ENCODE measurements around the gene SEMA3A. TPM values are rescaled to one million over a fixed set of nuclear protein-coding genes. Genes with fewer than 3 reads are reported as not detected.

The SEMA3A gene
- total and polyA plus RNA-seq, 4 donors = 0.13 to 0.56 (median 0.20) TPM

GRCh38 chr7:84162125-84162524, 32.5 kb downstream of the SEMA3A start:
- no peak for DNase-seq (ENCODE audit: low spot score)
- Histone ChIP-seq H3K27me3 (ENCODE audit: control insufficient read depth in 4 of 4, insufficient read depth in 4 of 4, low read length in 3 of 4) (no peaks in the 10 kb centered on the region), H3K9me3 (ENCODE audit: control insufficient read depth in 4 of 4, low read length in 3 of 4) (no peaks in the 10 kb centered on the region), H3K36me3 (ENCODE audit: control insufficient read depth in 4 of 4, insufficient read depth in 3 of 4, low read depth in 1 of 4, low read length in 3 of 4) (no peaks in the 10 kb centered on the region), H3K4me1 (ENCODE audit: control insufficient read depth in 4 of 4, insufficient read depth in 4 of 4, low read length in 3 of 4) (no peaks in the 10 kb centered on the region), H3K9ac (ENCODE audit: low read depth in 1 of 2, low read length in 2 of 2) (no peak overlapping the region), H3K4me3 (ENCODE audit: low read depth in 1 of 3, low read length in 3 of 3) (no peak overlapping the region), H3K27ac (ENCODE audit: low read depth in 1 of 2, low read length in 2 of 2) (no peak overlapping the region)
- TF ChIP-seq FOXA1 (IDR thresholded peaks at IDR 0.05) (no peak), HNF4A (conservative IDR thresholded peaks at IDR 0.05) (no peak), SP1 (IDR thresholded peaks at IDR 0.05) (no peak), GABPA (IDR thresholded peaks at IDR 0.05 in 1 of 2, conservative IDR thresholded peaks at IDR 0.05 in 1 of 2) (no peak), RXRA (IDR thresholded peaks at IDR 0.05) (no peak), CTCF (IDR thresholded peaks at IDR 0.05; ENCODE audit: low read depth, low read length, missing input control) (no peak), MAX (IDR thresholded peaks at IDR 0.05) (no peak), TAF1 (conservative IDR thresholded peaks at IDR 0.05) (no peak), ZBTB33 (IDR thresholded peaks at IDR 0.05) (no peak), EGR1 (IDR thresholded peaks at IDR 0.05; ENCODE audit: low read depth in 2 of 2) (no peak), YY1 (IDR thresholded peaks at IDR 0.05) (no peak), RAD21 (IDR thresholded peaks at IDR 0.05) (no peak)

GRCh38 chr7:84161398-84161797, 33.2 kb downstream of the SEMA3A start:
- 92% methylated on average over 1 of the region's 1 CpG for WGBS
- Histone ChIP-seq H3K9me3 (ENCODE audit: control insufficient read depth in 4 of 4, low read length in 3 of 4) (no peaks in the 10 kb centered on the region), H3K4me3 (ENCODE audit: low read depth in 1 of 3, low read length in 3 of 3) (no peak overlapping the region), H3K9ac (ENCODE audit: low read depth in 1 of 2, low read length in 2 of 2) (no peak overlapping the region), H3K4me1 (ENCODE audit: control insufficient read depth in 4 of 4, insufficient read depth in 4 of 4, low read length in 3 of 4) (no peaks in the 10 kb centered on the region), H3K36me3 (ENCODE audit: control insufficient read depth in 4 of 4, insufficient read depth in 3 of 4, low read depth in 1 of 4, low read length in 3 of 4) (no peaks in the 10 kb centered on the region), H3K27me3 (ENCODE audit: control insufficient read depth in 4 of 4, insufficient read depth in 4 of 4, low read length in 3 of 4) (no peaks in the 10 kb centered on the region), H3K27ac (ENCODE audit: low read depth in 1 of 2, low read length in 2 of 2) (no peak overlapping the region)
- no peak for TF ChIP-seq FOXA1 (IDR thresholded peaks at IDR 0.05)
- TF ChIP-seq ZBTB33 (IDR thresholded peaks at IDR 0.05) = no peak
- TF ChIP-seq CTCF (IDR thresholded peaks at IDR 0.05; ENCODE audit: low read depth, low read length, missing input control) = no peak
- no peak for TF ChIP-seq RXRA (IDR thresholded peaks at IDR 0.05)
- no peak for TF ChIP-seq GABPA (IDR thresholded peaks at IDR 0.05 in 1 of 2, conservative IDR thresholded peaks at IDR 0.05 in 1 of 2)
- no peak for TF ChIP-seq REST (IDR thresholded peaks at IDR 0.05)
- TF ChIP-seq NR2F2 (IDR thresholded peaks at IDR 0.05) = no peak
- TF ChIP-seq FOXA2 (IDR thresholded peaks at IDR 0.05) = no peak
- TF ChIP-seq RAD21 (IDR thresholded peaks at IDR 0.05) = no peak
- no peak for TF ChIP-seq ATF3 (IDR thresholded peaks at IDR 0.05)
- no peak for TF ChIP-seq TAF1 (conservative IDR thresholded peaks at IDR 0.05)
- no peak for DNase-seq (ENCODE audit: low spot score)

Measured in liver (tissue), 9 donors.